ENCODE measurements around the gene RASD1.

DNA sequence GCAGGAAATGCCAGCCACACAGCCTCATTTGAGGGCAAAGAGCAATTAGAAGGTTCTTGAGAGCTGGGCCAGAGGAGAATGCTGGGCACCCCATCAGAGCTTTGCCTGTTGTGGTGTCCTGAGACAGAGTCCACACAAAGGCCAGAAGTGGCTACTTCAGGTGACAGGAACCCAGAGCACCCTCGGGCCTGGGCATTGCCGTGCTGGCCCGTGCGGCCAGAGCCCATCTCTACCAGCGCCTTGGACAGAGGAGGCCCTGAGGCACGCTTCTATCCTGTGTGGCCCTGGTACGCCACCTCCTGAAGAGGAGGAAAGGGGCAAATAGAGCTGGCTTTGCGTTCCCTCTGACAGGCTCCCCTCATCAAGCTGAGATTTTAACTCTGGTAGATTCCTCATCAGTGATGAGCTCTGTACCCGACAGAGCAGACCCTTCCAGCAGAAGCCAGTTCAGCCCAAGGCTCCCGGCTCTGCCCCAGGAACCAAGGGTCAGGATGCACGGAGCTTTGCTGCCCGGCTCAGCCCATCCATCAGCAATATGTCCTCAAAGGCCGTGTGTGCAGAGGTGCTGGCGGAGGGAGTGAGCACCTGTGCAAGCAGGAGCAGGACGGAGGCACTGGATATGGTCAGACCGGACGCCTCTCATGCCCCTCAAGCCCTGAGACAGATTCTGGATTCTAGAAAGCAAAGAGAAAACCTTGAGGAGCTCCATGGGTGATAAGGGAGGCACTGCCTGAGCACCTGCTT lies 3.4 kb upstream of the RASD1 start:
- TF ChIP-seq, protein P1, sequence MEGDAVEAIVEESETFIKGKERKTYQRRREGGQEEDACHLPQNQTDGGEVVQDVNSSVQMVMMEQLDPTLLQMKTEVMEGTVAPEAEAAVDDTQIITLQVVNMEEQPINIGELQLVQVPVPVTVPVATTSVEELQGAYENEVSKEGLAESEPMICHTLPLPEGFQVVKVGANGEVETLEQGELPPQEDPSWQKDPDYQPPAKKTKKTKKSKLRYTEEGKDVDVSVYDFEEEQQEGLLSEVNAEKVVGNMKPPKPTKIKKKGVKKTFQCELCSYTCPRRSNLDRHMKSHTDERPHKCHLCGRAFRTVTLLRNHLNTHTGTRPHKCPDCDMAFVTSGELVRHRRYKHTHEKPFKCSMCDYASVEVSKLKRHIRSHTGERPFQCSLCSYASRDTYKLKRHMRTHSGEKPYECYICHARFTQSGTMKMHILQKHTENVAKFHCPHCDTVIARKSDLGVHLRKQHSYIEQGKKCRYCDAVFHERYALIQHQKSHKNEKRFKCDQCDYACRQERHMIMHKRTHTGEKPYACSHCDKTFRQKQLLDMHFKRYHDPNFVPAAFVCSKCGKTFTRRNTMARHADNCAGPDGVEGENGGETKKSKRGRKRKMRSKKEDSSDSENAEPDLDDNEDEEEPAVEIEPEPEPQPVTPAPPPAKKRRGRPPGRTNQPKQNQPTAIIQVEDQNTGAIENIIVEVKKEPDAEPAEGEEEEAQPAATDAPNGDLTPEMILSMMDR (IDR thresholded peaks at IDR 0.05), result no peak
- TF ChIP-seq POLR2A (IDR thresholded peaks at IDR 0.05), result no peak

Measured in lower leg skin (tissue), 3 donors.